GM23338 (cell line): ENCODE measurements around the gene PTPRJ. TPM values are rescaled to one million over a fixed set of nuclear protein-coding genes. Genes with fewer than 3 reads are reported as not detected.

Experiments
- ATAC-seq: fragments of 200-7000 bp; cut with Tn5 transposase; 3 replicates; pipeline ENCODE4 v1.9.1; 2020
- DNase-seq: peaks from one replicate; pipeline ENCODE4 v3.0.0-alpha.2; 2015; ENCODE audit warnings: low spot score
- H2AFZ ChIP-seq: fragments of 200-600 bp; sonication (generic); 2 replicates; pipeline ENCODE4 v1.8.0; 2016; ENCODE audit warnings: antibody characterized with exemption, mild to moderate bottlenecking, moderate library complexity
- H3F3A ChIP-seq: fragments of 200-600 bp; sonication (generic); replicated peaks from 2 replicates; pipeline ENCODE4 v1.8.0; 2017; ENCODE audit warnings: antibody characterized with exemption, mixed run types, low read depth
- H3K27ac ChIP-seq: fragments of 200-600 bp; sonication (generic); 2 replicates; pipeline ENCODE4 v1.6.1; 2016; ENCODE audit warnings: low read depth
- H3K27me3 ChIP-seq: fragments of 200-600 bp; sonication (generic); 2 replicates; pipeline ENCODE4 v1.8.0; 2016; ENCODE audit warnings: mild to moderate bottlenecking, mixed run types, moderate library complexity; ENCODE audit not compliant: insufficient read depth
- H3K36me3 ChIP-seq: fragments of 200-600 bp; sonication (generic); 2 replicates; pipeline ENCODE4 v1.8.0; 2016; ENCODE audit warnings: mild to moderate bottlenecking; ENCODE audit not compliant: insufficient read depth
- H3K4me1 ChIP-seq: fragments of 200-600 bp; sonication (generic); 2 replicates; pipeline ENCODE4 v1.8.0; 2016; ENCODE audit warnings: mild to moderate bottlenecking, moderate library complexity; ENCODE audit not compliant: insufficient read depth
- H3K4me2 ChIP-seq: fragments of 200-600 bp; sonication (generic); 2 replicates; pipeline ENCODE4 v1.7.1; 2017; ENCODE audit warnings: mixed run types
- H3K4me3 ChIP-seq: fragments of 200-600 bp; sonication (generic); 2 replicates; pipeline ENCODE4 v1.6.1; 2016; ENCODE audit warnings: mixed run types
- H3K79me2 ChIP-seq: fragments of 200-600 bp; sonication (generic); replicated peaks from 2 replicates; pipeline ENCODE4 v1.8.0; 2017; ENCODE audit warnings: mild to moderate bottlenecking; ENCODE audit not compliant: insufficient read depth
- H3K9me2 ChIP-seq: fragments of 200-600 bp; sonication (generic); 2 replicates; pipeline ENCODE4 v1.8.0; 2017; ENCODE audit not compliant: insufficient read depth
- H4K20me1 ChIP-seq: fragments of 200-600 bp; sonication (generic); replicated peaks from 2 replicates; pipeline ENCODE4 v1.8.0; 2017; ENCODE audit warnings: mild to moderate bottlenecking; ENCODE audit not compliant: insufficient read depth
- H3K27ac Mint-ChIP-seq: 2 replicates; pipeline ENCODE4 v1.8.0; 2020; ENCODE audit warnings: inconsistent platforms, mild to moderate bottlenecking, moderate library complexity, mixed read lengths
- H3K27me3 Mint-ChIP-seq: 3 replicates; pipeline ENCODE4 v1.8.0; 2022; ENCODE audit warnings: low read depth, mild to moderate bottlenecking, moderate library complexity, mixed read lengths, inconsistent platforms; ENCODE audit not compliant: insufficient read depth, poor library complexity
- H3K36me3 Mint-ChIP-seq: 3 replicates; pipeline ENCODE4 v1.8.0; 2021; ENCODE audit warnings: low read depth, mild to moderate bottlenecking, inconsistent platforms, moderate library complexity, mixed read lengths
- H3K4me1 Mint-ChIP-seq: 3 replicates; pipeline ENCODE4 v1.8.0; 2020; ENCODE audit warnings: mild to moderate bottlenecking, inconsistent platforms, mixed read lengths
- H3K4me3 Mint-ChIP-seq: 3 replicates; pipeline ENCODE4 v1.8.0; 2021; ENCODE audit warnings: moderate library complexity, mild to moderate bottlenecking, inconsistent platforms, mixed read lengths
- H3K9me3 Mint-ChIP-seq: 3 replicates; pipeline ENCODE4 v1.8.0; 2020; ENCODE audit warnings: moderate library complexity, mild to moderate bottlenecking, inconsistent platforms, mixed read lengths
- CREB1 ChIP-seq: fragments of 250-450 bp; sonication (Bioruptor Pico); IDR thresholded peaks from 2 replicates; pipeline ENCODE4 v1.5.0; 2020; ENCODE audit warnings: low read depth, mild to moderate bottlenecking, moderate library complexity
- EZH2 ChIP-seq: fragments of 200-600 bp; sonication (generic); IDR thresholded peaks from one replicate; pipeline ENCODE4 v1.8.0; 2017; ENCODE audit warnings: antibody characterized with exemption, mild to moderate bottlenecking, low read depth; ENCODE audit not compliant: unreplicated experiment
- EZH2phosphoT487 ChIP-seq: fragments of 200-600 bp; sonication (generic); IDR thresholded peaks from one replicate; pipeline ENCODE4 v1.8.1; 2018; ENCODE audit warnings: antibody characterized with exemption; ENCODE audit not compliant: unreplicated experiment
- JUNB ChIP-seq: IDR thresholded peaks from one replicate; pipeline ENCODE4 v1.6.1; 2016; ENCODE audit warnings: antibody characterized with exemption; ENCODE audit not compliant: unreplicated experiment
- NANOG ChIP-seq: IDR thresholded peaks from 2 replicates; pipeline ENCODE4 v1.6.1; 2016; ENCODE audit warnings: antibody characterized with exemption, borderline replicate concordance
- POLR2AphosphoS5 ChIP-seq: IDR thresholded peaks from 2 replicates; pipeline ENCODE4 v1.6.1; 2016; ENCODE audit warnings: antibody characterized with exemption, low read depth
- STAT1 ChIP-seq: IDR thresholded peaks from one replicate; pipeline ENCODE4 v1.6.1; 2016; ENCODE audit warnings: antibody characterized with exemption; ENCODE audit not compliant: unreplicated experiment
- ZNF114 ChIP-seq: fragments of 250-450 bp; sonication (Bioruptor Pico); IDR thresholded peaks from 2 replicates; pipeline ENCODE4 v1.5.0; 2020; ENCODE audit warnings: mild to moderate bottlenecking, moderate library complexity
- ZNF331 ChIP-seq: fragments of 250-450 bp; sonication (Bioruptor Pico); IDR thresholded peaks from 2 replicates; pipeline ENCODE4 v1.5.0; 2020; ENCODE audit warnings: low read depth, mild to moderate bottlenecking, moderate library complexity
- polyA plus RNA-seq: library from polyadenylated mRNA; unstranded; fragments of >200 nt; fragmentation: Nextera tagmentation; extraction: Ambion mirVana; gene quantifications from 2 replicates; pipeline ENCODE4 v1.2.1, GENCODE V29; 2016
- total RNA-seq: library from RNA; depleted of rRNA; stranded (reverse); fragments of >200 nt; shearing (Covaris generic); gene quantifications from 2 replicates; pipeline ENCODE4 v1.2.3, GENCODE V29; 2014
- TF ChIP-seq, protein P1 (sequence below): fragments of 250-450 bp; sonication (Bioruptor Pico); IDR thresholded peaks from 2 replicates; pipeline ENCODE4 v1.5.0; 2020; ENCODE audit warnings: mild to moderate bottlenecking, moderate library complexity
- TF ChIP-seq, protein P2 (sequence below): IDR thresholded peaks from one replicate; pipeline ENCODE4 v1.6.1; 2018; ENCODE audit warnings: antibody characterized with exemption; ENCODE audit not compliant: unreplicated experiment
- TF ChIP-seq, protein P3 (sequence below), 2 experiments: fragments of 200-600 bp in 1 of 2; sonication (generic) in 1 of 2; conservative IDR thresholded peaks; 2 replicates each; pipeline versions ENCODE4 v1.5.1 to v1.6.1; 2016 to 2017; ENCODE audit warnings: antibody characterized with exemption in 2 of 2, low read depth in 2 of 2, mild to moderate bottlenecking in 2 of 2, moderate library complexity in 1 of 2
- TF ChIP-seq, protein P4 (sequence below): IDR thresholded peaks from 2 replicates; pipeline ENCODE4 v1.6.1; 2016; ENCODE audit warnings: antibody characterized with exemption

Gene PTPRJ
- total and polyA plus RNA-seq, 2 experiments from 2014 or later, result 4.2 to 16.0 TPM

DNA sequence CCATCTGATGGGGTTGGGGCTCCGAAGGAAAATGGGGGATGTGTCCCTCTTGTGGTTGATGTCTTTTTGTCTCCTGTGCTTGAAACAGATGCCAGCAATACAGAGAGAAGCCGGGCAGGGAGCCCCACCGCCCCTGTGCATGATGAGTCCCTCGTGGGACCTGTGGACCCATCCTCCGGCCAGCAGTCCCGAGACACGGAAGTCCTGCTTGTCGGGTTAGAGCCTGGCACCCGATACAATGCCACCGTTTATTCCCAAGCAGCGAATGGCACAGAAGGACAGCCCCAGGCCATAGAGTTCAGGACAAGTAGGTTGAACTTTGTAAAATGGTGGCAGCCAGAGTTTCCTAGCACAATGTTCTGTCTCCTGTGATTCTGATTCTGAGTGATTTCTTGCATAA, 144.5 kb downstream of the PTPRJ start:
- 0 out of 2 replicates have a peak overlapping the region, but pooled peaks have one; percentile 51 for H3K27ac Mint-ChIP-seq
- H3K79me2 ChIP-seq, result no peaks in the 10 kb centered on the region
- H3K36me3 Mint-ChIP-seq, result peaks cover 25% of the 10 kb centered on the region
- peaks cover 11% of the 10 kb centered on the region; the same call in 2 of the 3 replicates for H3K4me1 Mint-ChIP-seq
- no peaks in the 10 kb centered on the region for H3K27me3 ChIP-seq
- H3K4me1 ChIP-seq, result 0 out of 2 replicates have a peak, but pooled peaks cover 5% of the 10 kb centered on the region
- H3K4me2 ChIP-seq, result no peak overlapping the region
- ATAC-seq (no peak), DNase-seq (no peak)
- TF ChIP-seq, protein P1, sequence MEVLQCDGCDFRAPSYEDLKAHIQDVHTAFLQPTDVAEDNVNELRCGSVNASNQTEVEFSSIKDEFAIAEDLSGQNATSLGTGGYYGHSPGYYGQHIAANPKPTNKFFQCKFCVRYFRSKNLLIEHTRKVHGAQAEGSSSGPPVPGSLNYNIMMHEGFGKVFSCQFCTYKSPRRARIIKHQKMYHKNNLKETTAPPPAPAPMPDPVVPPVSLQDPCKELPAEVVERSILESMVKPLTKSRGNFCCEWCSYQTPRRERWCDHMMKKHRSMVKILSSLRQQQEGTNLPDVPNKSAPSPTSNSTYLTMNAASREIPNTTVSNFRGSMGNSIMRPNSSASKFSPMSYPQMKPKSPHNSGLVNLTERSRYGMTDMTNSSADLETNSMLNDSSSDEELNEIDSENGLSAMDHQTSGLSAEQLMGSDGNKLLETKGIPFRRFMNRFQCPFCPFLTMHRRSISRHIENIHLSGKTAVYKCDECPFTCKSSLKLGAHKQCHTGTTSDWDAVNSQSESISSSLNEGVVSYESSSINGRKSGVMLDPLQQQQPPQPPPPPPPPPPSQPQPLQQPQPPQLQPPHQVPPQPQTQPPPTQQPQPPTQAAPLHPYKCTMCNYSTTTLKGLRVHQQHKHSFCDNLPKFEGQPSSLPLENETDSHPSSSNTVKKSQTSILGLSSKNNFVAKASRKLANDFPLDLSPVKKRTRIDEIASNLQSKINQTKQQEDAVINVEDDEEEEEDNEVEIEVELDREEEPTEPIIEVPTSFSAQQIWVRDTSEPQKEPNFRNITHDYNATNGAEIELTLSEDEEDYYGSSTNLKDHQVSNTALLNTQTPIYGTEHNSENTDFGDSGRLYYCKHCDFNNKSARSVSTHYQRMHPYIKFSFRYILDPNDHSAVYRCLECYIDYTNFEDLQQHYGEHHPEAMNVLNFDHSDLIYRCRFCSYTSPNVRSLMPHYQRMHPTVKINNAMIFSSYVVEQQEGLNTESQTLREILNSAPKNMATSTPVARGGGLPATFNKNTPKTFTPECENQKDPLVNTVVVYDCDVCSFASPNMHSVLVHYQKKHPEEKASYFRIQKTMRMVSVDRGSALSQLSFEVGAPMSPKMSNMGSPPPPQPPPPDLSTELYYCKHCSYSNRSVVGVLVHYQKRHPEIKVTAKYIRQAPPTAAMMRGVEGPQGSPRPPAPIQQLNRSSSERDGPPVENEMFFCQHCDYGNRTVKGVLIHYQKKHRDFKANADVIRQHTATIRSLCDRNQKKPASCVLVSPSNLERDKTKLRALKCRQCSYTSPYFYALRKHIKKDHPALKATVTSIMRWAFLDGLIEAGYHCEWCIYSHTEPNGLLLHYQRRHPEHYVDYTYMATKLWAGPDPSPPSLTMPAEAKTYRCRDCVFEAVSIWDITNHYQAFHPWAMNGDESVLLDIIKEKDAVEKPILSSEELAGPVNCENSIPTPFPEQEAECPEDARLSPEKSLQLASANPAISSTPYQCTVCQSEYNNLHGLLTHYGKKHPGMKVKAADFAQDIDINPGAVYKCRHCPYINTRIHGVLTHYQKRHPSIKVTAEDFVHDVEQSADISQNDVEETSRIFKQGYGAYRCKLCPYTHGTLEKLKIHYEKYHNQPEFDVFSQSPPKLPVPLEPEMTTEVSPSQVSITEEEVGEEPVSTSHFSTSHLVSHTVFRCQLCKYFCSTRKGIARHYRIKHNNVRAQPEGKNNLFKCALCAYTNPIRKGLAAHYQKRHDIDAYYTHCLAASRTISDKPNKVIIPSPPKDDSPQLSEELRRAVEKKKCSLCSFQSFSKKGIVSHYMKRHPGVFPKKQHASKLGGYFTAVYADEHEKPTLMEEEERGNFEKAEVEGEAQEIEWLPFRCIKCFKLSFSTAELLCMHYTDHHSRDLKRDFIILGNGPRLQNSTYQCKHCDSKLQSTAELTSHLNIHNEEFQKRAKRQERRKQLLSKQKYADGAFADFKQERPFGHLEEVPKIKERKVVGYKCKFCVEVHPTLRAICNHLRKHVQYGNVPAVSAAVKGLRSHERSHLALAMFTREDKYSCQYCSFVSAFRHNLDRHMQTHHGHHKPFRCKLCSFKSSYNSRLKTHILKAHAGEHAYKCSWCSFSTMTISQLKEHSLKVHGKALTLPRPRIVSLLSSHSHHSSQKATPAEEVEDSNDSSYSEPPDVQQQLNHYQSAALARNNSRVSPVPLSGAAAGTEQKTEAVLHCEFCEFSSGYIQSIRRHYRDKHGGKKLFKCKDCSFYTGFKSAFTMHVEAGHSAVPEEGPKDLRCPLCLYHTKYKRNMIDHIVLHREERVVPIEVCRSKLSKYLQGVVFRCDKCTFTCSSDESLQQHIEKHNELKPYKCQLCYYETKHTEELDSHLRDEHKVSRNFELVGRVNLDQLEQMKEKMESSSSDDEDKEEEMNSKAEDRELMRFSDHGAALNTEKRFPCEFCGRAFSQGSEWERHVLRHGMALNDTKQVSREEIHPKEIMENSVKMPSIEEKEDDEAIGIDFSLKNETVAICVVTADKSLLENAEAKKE (CRISPR knock-in tag), result no peak
- TF ChIP-seq, protein P2, sequence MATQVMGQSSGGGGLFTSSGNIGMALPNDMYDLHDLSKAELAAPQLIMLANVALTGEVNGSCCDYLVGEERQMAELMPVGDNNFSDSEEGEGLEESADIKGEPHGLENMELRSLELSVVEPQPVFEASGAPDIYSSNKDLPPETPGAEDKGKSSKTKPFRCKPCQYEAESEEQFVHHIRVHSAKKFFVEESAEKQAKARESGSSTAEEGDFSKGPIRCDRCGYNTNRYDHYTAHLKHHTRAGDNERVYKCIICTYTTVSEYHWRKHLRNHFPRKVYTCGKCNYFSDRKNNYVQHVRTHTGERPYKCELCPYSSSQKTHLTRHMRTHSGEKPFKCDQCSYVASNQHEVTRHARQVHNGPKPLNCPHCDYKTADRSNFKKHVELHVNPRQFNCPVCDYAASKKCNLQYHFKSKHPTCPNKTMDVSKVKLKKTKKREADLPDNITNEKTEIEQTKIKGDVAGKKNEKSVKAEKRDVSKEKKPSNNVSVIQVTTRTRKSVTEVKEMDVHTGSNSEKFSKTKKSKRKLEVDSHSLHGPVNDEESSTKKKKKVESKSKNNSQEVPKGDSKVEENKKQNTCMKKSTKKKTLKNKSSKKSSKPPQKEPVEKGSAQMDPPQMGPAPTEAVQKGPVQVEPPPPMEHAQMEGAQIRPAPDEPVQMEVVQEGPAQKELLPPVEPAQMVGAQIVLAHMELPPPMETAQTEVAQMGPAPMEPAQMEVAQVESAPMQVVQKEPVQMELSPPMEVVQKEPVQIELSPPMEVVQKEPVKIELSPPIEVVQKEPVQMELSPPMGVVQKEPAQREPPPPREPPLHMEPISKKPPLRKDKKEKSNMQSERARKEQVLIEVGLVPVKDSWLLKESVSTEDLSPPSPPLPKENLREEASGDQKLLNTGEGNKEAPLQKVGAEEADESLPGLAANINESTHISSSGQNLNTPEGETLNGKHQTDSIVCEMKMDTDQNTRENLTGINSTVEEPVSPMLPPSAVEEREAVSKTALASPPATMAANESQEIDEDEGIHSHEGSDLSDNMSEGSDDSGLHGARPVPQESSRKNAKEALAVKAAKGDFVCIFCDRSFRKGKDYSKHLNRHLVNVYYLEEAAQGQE, result no peak
- TF ChIP-seq, protein P3, sequence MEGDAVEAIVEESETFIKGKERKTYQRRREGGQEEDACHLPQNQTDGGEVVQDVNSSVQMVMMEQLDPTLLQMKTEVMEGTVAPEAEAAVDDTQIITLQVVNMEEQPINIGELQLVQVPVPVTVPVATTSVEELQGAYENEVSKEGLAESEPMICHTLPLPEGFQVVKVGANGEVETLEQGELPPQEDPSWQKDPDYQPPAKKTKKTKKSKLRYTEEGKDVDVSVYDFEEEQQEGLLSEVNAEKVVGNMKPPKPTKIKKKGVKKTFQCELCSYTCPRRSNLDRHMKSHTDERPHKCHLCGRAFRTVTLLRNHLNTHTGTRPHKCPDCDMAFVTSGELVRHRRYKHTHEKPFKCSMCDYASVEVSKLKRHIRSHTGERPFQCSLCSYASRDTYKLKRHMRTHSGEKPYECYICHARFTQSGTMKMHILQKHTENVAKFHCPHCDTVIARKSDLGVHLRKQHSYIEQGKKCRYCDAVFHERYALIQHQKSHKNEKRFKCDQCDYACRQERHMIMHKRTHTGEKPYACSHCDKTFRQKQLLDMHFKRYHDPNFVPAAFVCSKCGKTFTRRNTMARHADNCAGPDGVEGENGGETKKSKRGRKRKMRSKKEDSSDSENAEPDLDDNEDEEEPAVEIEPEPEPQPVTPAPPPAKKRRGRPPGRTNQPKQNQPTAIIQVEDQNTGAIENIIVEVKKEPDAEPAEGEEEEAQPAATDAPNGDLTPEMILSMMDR (conservative IDR thresholded peaks at IDR 0.05; ENCODE audit: low read depth in 2 of 2), result no peak
- TF ChIP-seq, protein P4, sequence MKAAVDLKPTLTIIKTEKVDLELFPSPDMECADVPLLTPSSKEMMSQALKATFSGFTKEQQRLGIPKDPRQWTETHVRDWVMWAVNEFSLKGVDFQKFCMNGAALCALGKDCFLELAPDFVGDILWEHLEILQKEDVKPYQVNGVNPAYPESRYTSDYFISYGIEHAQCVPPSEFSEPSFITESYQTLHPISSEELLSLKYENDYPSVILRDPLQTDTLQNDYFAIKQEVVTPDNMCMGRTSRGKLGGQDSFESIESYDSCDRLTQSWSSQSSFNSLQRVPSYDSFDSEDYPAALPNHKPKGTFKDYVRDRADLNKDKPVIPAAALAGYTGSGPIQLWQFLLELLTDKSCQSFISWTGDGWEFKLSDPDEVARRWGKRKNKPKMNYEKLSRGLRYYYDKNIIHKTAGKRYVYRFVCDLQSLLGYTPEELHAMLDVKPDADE, result no peak
- TF ChIP-seq JUNB (no peak), STAT1 (no peak), ZNF114 (CRISPR knock-in tag) (no peak), POLR2AphosphoS5 (no peak), CREB1 (no peak), ZNF331 (CRISPR knock-in tag) (no peak), NANOG (no peak), EZH2phosphoT487 (no peak), EZH2 (no peak)
- H3K9me2 ChIP-seq, result no peaks in the 10 kb centered on the region
- H3K27ac ChIP-seq, result no peak overlapping the region
- H3K4me3 Mint-ChIP-seq, result no peak overlapping the region
- no peaks in the 10 kb centered on the region for H4K20me1 ChIP-seq
- H3F3A ChIP-seq, result no peaks in the 10 kb centered on the region
- H3K27me3 Mint-ChIP-seq, result peaks cover 2% of the 10 kb centered on the region
- no peak overlapping the region for H2AFZ ChIP-seq
- no peaks in the 10 kb centered on the region for H3K9me3 Mint-ChIP-seq
- no peak overlapping the region for H3K4me3 ChIP-seq
- no peaks in the 10 kb centered on the region for H3K36me3 ChIP-seq
